HEK293 (cell line): ENCODE data around the gene DHCR7.

Experiments used
- CTCF ChIA-PET: fragments of 350-600 bp; formaldehyde crosslinking; extraction: SDS; loops from one replicate; lab custom pipeline; 2021; ENCODE audit warnings: antibody characterized with exemption; lab: Yijun Ruan, JAX
- POLR2A ChIA-PET: fragments of 300-600 bp; formaldehyde crosslinking; extraction: SDS; loops from one replicate; lab custom pipeline; 2020; ENCODE audit warnings: antibody characterized with exemption, inconsistent platforms; lab: Yijun Ruan, JAX
- H3K27ac ChIP-seq: fragments of 200-500 bp; sonication (Bioruptor generic); 2 replicates; pipeline ENCODE4 v1.5.1; 2014; ENCODE audit warnings: low read depth, low read length, control low read depth, inconsistent platforms; ENCODE audit errors: extremely low read depth
- H3K36me3 ChIP-seq, 2 experiments: fragments of 200-500 bp in 1 of 2; sonication (Bioruptor generic) in 1 of 2; 1 replicate in 1 of 2; 2 replicates in 1 of 2; pipeline ENCODE4 v1.5.1; 2014 to 2017; ENCODE audit warnings: inconsistent platforms in 2 of 2, low read length in 2 of 2; ENCODE audit not compliant: control insufficient read depth in 2 of 2, insufficient read depth in 1 of 2
- H3K4me1 ChIP-seq: fragments of 200-500 bp; sonication (Bioruptor generic); 2 replicates; pipeline ENCODE4 v1.5.1; 2014; ENCODE audit warnings: mild to moderate bottlenecking, low read length, inconsistent platforms; ENCODE audit not compliant: control insufficient read depth, insufficient read depth
- H3K4me3 ChIP-seq: 2 replicates; pipeline ENCODE4 v1.5.1; 2011; ENCODE audit warnings: low read depth, mild to moderate bottlenecking, control low read depth, low read length, moderate library complexity
- H3K9me3 ChIP-seq: fragments of 200-500 bp; sonication (Bioruptor generic); 2 replicates; pipeline ENCODE4 v1.5.1; 2014; ENCODE audit warnings: low read depth, low read length, inconsistent platforms; ENCODE audit not compliant: control insufficient read depth, insufficient read depth
- ELK4 ChIP-seq: IDR thresholded peaks from 2 replicates; pipeline ENCODE4 v1.6.1; 2011; ENCODE audit warnings: mild to moderate bottlenecking, low read depth, low read length, borderline replicate concordance
- GLIS2 ChIP-seq: fragments of 450-650 bp; formaldehyde crosslinking; IDR thresholded peaks from 2 replicates; pipeline ENCODE4 v1.5.1; 2016; ENCODE audit warnings: missing biosample characterization, missing genetic modification characterization
- PATZ1 ChIP-seq: fragments of 450-650 bp; formaldehyde crosslinking; IDR thresholded peaks from 2 replicates; pipeline ENCODE4 v1.5.1; 2016; ENCODE audit warnings: missing biosample characterization, missing genetic modification characterization
- PRDM2 ChIP-seq: fragments of 450-650 bp; formaldehyde crosslinking; IDR thresholded peaks from 2 replicates; pipeline ENCODE4 v1.5.1; 2016; ENCODE audit warnings: missing biosample characterization, missing genetic modification characterization, borderline replicate concordance
- YY2 ChIP-seq: fragments of 450-650 bp; formaldehyde crosslinking; IDR thresholded peaks from 2 replicates; pipeline ENCODE4 v1.5.1; 2016; ENCODE audit warnings: missing biosample characterization, missing genetic modification characterization
- ZBTB26 ChIP-seq: fragments of 450-650 bp; formaldehyde crosslinking; optimal IDR thresholded peaks from 2 replicates; pipeline ENCODE3; 2016; ENCODE audit warnings: missing biosample characterization, mild to moderate bottlenecking, missing genetic modification characterization
- ZNF214 ChIP-seq: fragments of 450-650 bp; formaldehyde crosslinking; IDR thresholded peaks from 2 replicates; pipeline ENCODE4 v1.5.1; 2017; ENCODE audit warnings: missing biosample characterization, mild to moderate bottlenecking, missing genetic modification characterization, borderline replicate concordance
- ZNF449 ChIP-seq: fragments of 450-650 bp; formaldehyde crosslinking; IDR thresholded peaks from 2 replicates; pipeline ENCODE4 v1.5.1; 2017; ENCODE audit warnings: missing biosample characterization, mild to moderate bottlenecking, missing genetic modification characterization, moderate library complexity
- ZNF558 ChIP-seq: fragments of 450-650 bp; formaldehyde crosslinking; IDR thresholded peaks from 2 replicates; pipeline ENCODE4 v1.5.1; 2016; ENCODE audit warnings: missing biosample characterization, missing genetic modification characterization
- ZNF596 ChIP-seq: fragments of 450-650 bp; IDR thresholded peaks from 2 replicates; pipeline ENCODE4 v1.5.0; 2018; ENCODE audit warnings: missing biosample characterization, mild to moderate bottlenecking, missing genetic modification characterization, moderate library complexity
- ZNF610 ChIP-seq: fragments of 450-650 bp; formaldehyde crosslinking; IDR thresholded peaks from 2 replicates; pipeline ENCODE4 v1.5.1; 2016; ENCODE audit warnings: missing biosample characterization, missing genetic modification characterization, borderline replicate concordance
- ZNF623 ChIP-seq: fragments of 450-650 bp; formaldehyde crosslinking; IDR thresholded peaks from 2 replicates; pipeline ENCODE4 v1.5.1; 2016; ENCODE audit warnings: missing biosample characterization, missing genetic modification characterization
- ZNF664 ChIP-seq: fragments of 450-650 bp; formaldehyde crosslinking; IDR thresholded peaks from 2 replicates; pipeline ENCODE4 v1.5.1; 2016; ENCODE audit warnings: missing biosample characterization, missing genetic modification characterization
- ZNF677 ChIP-seq: fragments of 450-650 bp; IDR thresholded peaks from 2 replicates; pipeline ENCODE4 v1.5.0; 2018; ENCODE audit warnings: missing biosample characterization, mild to moderate bottlenecking, missing genetic modification characterization, moderate library complexity
- ZNF768 ChIP-seq: fragments of 450-650 bp; formaldehyde crosslinking; IDR thresholded peaks from 2 replicates; pipeline ENCODE4 v1.5.1; 2018; ENCODE audit warnings: missing biosample characterization, mild to moderate bottlenecking, missing genetic modification characterization
- ZNF776 ChIP-seq: fragments of 450-650 bp; formaldehyde crosslinking; IDR thresholded peaks from 2 replicates; pipeline ENCODE4 v1.5.0; 2017; ENCODE audit warnings: missing biosample characterization, missing genetic modification characterization, borderline replicate concordance
- ZNF785 ChIP-seq: fragments of 450-650 bp; formaldehyde crosslinking; IDR thresholded peaks from 2 replicates; pipeline ENCODE4 v1.5.1; 2016; ENCODE audit warnings: missing biosample characterization, missing genetic modification characterization

Gene DHCR7

GRCh38 chr11:71463331-71464211, 15.4 kb upstream of the DHCR7 start (continued):
- TF ChIP-seq PRDM2 (tag by site-specific recombination) (no peak), ZNF214 (no peak)

- ChIA-PET POLR2A (no interaction called here), CTCF (no interaction called here)
- no peak overlapping the region for H3K27ac ChIP-seq
- no peak for TF ChIP-seq ZNF664 (tag by site-specific recombination)
- no peak for TF ChIP-seq ZNF610 (tag by site-specific recombination)
- no peak for TF ChIP-seq ZNF785 (tag by site-specific recombination)
- TF ChIP-seq ZNF558 = no peak
- no peak for TF ChIP-seq ZNF677 (tag by site-specific recombination)
- no peak for TF ChIP-seq YY2
- TF ChIP-seq ZBTB26 (tag by site-specific recombination) = no peak
- no peak for TF ChIP-seq GLIS2 (tag by site-specific recombination)
- no peak for TF ChIP-seq ZNF449 (tag by site-specific recombination)
- TF ChIP-seq ZNF623 (tag by site-specific recombination) = no peak
- TF ChIP-seq ELK4 = no peak
- TF ChIP-seq ZNF776 = no peak
- TF ChIP-seq ZNF768 (tag by site-specific recombination) = no peak
- no peak for TF ChIP-seq PATZ1 (tag by site-specific recombination)
- no peak for TF ChIP-seq ZNF596
- no peak overlapping the region for H3K4me3 ChIP-seq
- no peaks in the 10 kb centered on the region for H3K9me3 ChIP-seq
- H3K4me1 ChIP-seq = no peaks in the 10 kb centered on the region
- peaks cover 0 to 68% of the 10 kb centered on the region in 2 experiments; a peak in 2 of 3 replicates for H3K36me3 ChIP-seq
Measured at GRCh38 chr11:71462726-71463125, 14.5 kb upstream of the DHCR7 start.
